A549 (cell line): Measurements from ENCODE around the gene TDRD3.

Experiments
- CHD2 ChIP-seq: fragments of 150-350 bp; IDR thresholded peaks from 2 replicates; pipeline ENCODE4 v1.6.1; 2014; ENCODE audit warnings: low read length; ENCODE audit not compliant: partially characterized antibody
- CTCF ChIP-seq: fragments of >200 bp; sonication (Bioruptor Twin); formaldehyde crosslinking; IDR thresholded peaks from 3 replicates; pipeline ENCODE4 v1.5.1; 2016
- EP300 ChIP-seq, 2 experiments: fragments of >200 bp; sonication (Bioruptor Twin); formaldehyde crosslinking; IDR thresholded peaks; 2 replicates in 1 of 2; 3 replicates in 1 of 2; pipeline ENCODE4 v1.6.1; 2016 to 2017
- FOSL2 ChIP-seq, 2 experiments: fragments of 450-650 bp in 1 of 2; fragments of >200 bp in 1 of 2; sonication (Bioruptor Twin) in 1 of 2; formaldehyde crosslinking; IDR thresholded peaks; 2 replicates each; pipeline versions ENCODE4 v1.5.0 to v1.6.1; 2016 to 2020; ENCODE audit warnings: mild to moderate bottlenecking in 1 of 2, moderate library complexity in 1 of 2
- KDM1A ChIP-seq: fragments of 200-600 bp; sonication (generic); IDR thresholded peaks from 2 replicates; pipeline ENCODE4 v1.6.1; 2016; ENCODE audit warnings: low read depth, mild to moderate bottlenecking
- POLR2A ChIP-seq: IDR thresholded peaks from 2 replicates; pipeline ENCODE4 v1.6.1; 2012; ENCODE audit warnings: mild to moderate bottlenecking, low read length
- RFX5 ChIP-seq: fragments of 450-650 bp; IDR thresholded peaks from 2 replicates; pipeline ENCODE4 v1.7.1; 2014; ENCODE audit warnings: antibody characterized with exemption, mild to moderate bottlenecking, moderate library complexity

GRCh38 chr13:60571571-60571970 lies 174.6 kb downstream of the TDRD3 start:
- TF ChIP-seq POLR2A (no peak), CTCF (no peak), RFX5 (no peak), CHD2 (no peak), FOSL2 (IDR thresholded peaks at IDR 0.05) (no peak), FOSL2 (CRISPR knock-in tag; IDR thresholded peaks at IDR 0.05) (no peak), KDM1A (no peak), EP300 (IDR thresholded peaks at IDR 0.05) (no peak)
